Left hindlimb (tissue), 1 donor: Measurements from ENCODE around the gene PGP.

ENCODE experiments used
- DNase-seq: peaks from one replicate; pipeline ENCODE4 v3.0.0-alpha.2; 2018

Gene PGP

DNA sequence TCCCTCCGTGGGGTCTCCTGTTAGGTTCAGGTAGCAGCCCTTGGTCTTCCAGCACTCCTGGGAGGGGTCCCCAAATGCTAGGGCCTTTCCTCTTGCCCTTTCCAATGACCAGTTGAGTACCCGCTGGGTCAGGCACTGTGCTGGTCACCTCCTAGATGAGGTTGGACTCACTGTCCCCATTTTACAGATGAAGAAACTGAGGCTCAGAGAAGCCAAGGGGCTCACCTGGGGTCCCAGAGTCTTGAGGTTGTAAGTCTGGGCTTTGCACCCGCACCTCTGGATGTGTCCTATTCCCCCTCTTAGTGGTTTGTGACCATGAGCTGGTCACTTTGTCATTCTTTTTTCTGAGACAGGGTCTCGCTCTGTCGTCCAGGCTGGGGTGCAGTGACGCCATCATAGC, 16.9 kb downstream of the PGP start:
- no peak for DNase-seq

GRCh38 chr16:2196981-2197511, 17.6 kb downstream of the PGP start:
- DNase-seq, result no peak

DNA sequence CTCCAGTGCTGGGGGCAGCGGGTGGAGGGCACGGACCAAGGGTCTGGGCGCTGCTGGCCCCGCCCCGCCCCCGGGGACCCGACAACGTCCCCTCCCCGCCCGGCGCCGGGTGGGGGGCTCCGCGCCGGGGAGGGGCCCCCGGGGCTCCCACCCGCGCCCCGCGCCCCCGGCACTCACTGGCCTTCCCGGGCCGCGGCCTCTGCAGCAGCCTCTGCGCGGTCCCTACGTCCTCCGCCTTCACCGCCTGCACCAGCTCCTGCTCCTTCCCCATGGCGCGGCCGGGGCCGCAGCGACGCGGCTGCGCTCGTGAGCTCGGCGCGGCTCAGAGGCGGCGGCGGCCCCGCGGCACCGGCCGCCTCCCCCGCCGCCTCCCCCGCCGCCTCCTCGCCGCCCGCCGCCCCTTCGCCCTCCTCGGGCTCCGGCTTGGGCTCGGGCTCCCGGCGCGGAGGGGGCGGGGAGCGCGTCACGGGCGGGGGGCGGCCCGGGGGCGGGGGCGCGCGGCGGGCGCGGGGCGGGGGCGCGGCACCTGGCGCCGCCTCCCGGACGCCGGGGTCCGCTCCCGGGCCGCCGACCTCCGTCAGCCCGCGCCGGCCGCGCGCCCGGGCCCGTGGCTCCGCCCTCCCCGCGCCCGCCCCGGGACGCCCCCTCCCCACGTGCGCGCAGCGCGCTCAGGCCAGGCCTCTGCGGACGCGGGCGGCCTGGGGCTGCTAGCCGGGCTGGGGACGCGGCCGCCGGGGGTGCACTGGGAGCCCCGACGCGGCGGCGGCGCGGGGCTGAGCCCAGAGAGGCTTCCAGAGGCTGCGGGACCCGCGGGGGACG, 18.3 kb downstream of the PGP start, which contains the start of gene CASKIN1:
CASKIN1 (minus strand) TSS at position 444 of the 819 bp plus-strand sequence; CDS start at position 271, 173 bp downstream.
- DNase-seq, result no peak

- no peak for DNase-seq
These were observed 19.1 kb downstream of the PGP start for GRCh38 chr16:2195322-2196161.

DNA sequence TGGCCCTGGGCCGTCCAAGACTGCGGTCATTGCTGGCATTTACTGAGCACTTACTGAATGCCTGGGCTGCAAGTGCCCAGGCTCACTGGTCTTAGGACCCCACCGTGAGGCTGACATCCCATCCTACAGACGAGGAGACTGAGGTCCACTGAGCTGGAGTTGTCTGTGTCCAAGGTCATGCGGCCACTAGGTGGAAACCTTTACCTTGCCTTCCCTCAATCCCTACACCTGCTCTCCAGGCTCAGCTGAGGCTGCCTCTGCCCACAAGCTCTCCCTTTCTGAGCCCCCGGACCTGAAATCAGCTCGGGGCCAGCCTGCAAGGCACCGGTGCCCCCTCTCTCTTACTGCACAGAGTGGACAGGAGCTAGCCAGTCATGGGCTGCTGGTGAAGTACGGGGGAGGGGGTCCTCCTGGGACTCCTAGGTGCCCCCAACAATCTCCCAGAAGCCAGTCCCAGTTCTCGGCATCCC, 19.8 kb downstream of the PGP start:
- no peak for DNase-seq

DNA sequence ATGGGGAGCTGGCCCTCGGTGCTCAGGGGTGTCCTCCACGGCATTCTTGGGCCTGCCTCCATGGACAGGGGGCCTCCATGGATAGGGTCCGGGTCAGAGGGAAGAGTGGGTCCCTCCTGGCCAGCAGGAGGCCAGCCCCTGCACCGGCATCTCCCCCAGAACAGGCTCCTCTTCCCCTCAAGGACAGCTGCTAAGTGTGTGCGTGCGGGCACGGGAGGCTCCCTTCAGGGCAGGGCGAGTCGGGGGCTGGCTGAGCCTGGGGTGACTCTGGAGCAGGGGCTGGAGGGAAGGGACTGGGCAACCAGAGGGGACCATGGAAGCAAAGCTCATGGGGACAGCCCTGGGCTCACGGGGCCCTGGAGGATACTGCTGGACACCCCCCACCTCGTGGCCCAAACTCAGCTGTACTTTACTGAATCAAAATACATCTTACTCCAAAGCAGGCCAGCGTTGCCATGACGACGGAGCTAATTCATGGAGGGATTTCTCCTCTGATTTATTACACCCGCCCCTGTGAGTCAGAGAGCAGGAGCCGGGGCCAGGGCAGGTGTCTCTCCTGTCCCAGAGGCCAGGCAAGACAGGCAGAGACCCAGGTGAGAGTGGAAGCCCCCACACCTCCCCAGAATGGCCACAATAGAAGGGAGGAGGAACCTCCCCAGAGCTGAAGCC, 20.3 kb downstream of the PGP start:
- DNase-seq, result no peak

DNA sequence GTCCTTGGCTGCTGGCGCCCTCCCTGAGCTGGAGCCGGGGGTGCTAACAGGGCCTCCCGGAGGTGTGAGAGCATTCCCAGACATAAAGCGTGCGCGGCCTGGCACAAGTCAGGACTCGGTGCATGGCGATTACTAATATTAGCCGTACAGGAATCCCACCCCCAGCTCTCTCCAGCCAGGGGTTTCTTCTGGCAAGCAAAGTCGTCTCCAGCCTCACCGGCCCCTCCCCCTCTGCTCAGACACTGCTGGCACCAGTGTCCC, 23.3 kb downstream of the PGP start:
- no peak for DNase-seq

- no peak for DNase-seq
These were observed 23.8 kb downstream of the PGP start for GRCh38 chr16:2190659-2191445.

- no peak for DNase-seq
These were observed 24.5 kb downstream of the PGP start for GRCh38 chr16:2190002-2190658.

DNA sequence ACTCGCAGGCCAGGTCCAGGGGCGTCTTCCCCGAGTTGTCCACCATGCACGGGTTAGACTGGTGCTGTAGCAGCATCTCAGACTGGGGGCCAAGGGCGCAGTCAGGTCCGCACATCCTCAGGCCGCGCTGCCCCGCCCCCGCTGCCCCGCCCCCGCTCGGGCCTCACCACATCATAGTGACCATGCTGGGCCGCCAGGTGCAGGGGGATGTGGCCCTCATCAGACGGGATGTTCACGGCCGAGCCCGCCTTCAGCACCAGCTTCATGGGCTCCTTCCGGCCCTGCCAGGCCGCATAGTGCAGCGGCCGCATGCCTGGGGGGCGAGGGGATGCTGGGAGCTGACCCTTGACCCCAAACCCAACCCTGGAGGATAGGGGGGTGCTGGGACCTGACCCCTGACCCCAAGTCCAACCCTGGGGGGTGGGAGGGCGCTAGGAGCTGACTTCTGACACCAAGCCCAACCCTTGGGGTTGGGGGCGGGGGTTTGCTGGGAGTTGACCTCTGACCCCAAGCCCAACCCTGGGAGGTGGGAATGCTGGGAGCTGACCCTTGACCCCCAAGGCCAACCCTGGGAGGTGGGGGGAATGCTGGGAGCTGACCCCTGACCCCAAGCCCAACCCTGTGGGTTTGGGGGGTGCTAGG, 25.3 kb downstream of the PGP start:
- DNase-seq, result no peak

DNA sequence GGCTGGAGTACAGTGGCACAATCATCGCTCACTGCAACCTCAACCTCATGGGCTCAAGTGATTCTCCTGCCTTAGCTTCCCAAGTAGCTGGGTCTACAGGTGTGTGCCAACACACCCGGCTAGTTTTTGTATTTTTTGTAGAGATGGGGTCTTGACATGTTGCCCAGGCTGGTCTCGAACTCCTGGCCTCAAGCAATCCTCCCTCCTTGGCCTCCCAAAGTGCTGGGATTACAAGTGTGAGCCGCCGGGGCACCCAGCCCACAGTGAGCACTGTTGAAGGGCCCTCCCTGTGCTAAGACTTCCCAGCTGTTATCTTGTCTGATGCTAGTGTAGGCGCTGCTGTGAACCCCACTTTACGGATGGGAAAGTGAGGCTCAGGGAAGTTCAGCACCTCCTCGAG, 26.2 kb downstream of the PGP start:
- DNase-seq, result no peak

DNA sequence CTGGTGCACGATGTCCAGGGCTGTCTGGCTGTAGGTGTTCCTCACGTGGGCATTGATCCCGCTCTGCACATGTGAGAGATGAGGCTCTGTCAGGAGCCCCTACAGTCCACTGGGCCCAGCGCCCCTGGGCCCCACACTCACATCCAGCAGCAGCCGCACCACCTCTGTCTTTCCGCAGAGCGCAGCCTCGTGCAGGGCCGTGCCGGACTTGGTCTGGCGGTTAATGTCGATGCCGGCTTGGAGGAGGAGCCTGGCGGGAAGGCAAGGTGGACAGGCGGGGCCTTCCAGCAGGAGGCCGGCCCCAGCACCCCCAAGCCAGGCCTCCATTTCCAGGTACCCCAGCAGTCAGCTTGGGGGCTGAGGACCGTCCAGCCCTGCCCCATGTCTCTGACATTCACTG, 27.4 kb downstream of the PGP start:
- no peak for DNase-seq

GRCh38 chr16:2186505-2186904, 28.1 kb downstream of the PGP start:
- DNase-seq, result no peak

DNA sequence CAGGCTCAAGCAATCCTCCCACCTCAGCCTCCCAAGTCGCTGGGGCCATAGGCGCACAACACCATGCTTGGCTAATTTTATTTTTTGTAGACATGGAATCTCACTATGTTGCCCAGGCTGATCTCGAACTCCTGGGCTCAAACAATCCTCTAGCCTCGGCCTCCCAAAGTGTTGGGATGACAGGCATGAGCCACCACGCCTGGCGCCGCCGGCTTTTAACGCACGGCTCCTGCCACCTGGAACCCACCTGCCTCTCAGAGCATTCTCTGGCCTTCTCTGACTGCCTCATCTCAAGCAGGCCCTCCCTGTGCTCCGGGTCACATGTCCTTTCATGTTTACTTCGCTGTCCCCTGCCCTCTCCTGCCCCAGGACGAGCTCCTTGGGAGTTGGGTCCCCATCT, 28.6 kb downstream of the PGP start:
- DNase-seq, result no peak

GRCh38 chr16:2184962-2185361, 29.7 kb downstream of the PGP start:
- DNase-seq, result no peak

GRCh38 chr16:2184346-2184745, 30.3 kb downstream of the PGP start:
- no peak for DNase-seq

DNA sequence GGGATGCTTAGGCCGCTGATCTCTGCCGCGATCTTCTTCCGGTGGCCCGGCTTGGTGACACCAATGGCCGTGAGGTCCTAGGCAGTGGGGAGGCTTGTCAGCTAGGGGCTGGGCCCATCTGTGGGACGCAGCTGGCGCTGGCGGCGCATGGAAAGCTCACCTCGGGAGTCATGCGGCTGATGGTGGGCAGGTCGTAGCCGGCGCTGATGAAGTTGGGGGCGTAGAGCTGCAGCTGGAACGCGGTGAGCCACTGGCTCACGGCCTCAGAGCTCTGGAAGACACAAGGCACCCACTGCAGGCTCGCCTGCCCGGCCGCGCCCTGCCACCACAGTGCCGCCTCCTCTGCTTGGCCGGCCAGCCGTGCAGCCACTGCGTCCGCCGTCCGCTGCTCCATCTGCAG, 31.0 kb downstream of the PGP start:
- DNase-seq, result no peak

- no peak for DNase-seq
These were observed 32.7 kb downstream of the PGP start for GRCh38 chr16:2181952-2182351.

DNA sequence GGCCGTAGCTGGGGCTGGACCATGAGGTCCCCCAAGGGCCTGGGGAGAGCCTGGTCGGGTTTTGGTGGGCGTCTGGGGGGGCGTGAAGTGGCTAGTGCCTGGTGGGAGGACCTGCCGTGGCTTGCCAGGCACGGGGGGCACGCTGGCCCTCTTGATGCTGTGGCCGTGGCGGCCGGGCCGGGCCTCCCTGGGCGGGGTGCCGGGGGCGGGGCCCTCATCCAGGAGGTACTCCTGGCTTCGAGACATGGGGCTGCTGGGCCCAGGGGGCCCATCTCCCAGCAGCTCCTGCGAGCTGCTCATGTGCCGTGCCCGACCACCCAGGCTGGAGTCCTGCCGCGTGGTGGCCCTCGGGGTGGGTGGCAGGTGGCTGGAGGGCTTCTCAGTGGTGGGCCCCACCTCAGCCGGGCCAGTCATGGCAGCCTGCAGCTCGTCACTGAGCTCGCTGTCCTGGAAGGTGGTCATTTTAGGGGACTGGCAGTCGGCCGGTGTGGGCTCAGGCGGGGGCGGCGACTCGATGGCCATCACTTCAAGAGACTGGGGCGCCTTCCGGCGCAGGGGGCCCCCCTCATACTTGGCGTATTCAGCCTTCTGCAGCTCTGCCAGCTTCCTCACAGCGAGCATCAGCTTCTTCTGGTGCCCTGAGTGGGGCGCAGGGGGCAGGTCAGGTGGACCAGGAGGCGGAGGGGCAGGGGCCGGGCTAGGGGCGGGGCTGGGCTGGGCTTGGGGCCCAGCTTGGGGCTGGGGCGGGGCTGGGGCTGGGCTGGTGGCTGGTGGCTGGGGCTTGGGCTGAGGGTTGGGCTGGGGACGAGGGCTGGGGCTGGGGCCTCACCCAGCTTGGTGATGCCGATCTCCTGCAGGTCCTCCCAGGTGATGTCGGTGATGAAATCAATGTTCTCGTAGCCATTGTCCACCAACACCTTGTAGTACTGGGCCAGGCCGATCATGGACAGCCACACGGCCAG, 33.4 kb downstream of the PGP start:
- no peak for DNase-seq

DNA sequence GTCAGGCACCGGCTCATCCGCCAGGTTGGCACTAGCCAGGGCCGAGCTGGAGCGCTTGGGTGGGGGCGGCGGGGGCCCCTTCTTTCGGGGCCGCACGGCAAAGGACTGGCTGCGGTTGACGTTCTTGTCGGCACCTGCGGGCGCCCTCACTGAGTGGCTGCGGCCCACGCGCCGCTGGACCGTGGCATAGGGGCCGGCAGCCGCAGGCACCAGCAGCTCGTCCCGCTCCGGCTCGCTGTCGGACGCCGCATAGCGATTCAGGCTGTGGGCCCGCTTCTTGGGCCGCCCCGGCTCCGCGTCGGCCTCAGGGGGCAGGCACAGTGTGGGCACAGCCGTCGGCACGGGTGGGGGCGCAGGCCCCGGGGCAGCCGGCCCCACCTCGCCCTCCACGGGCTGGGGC, 34.2 kb downstream of the PGP start:
- no peak for DNase-seq
